Cardiac muscle cell (in vitro differentiated cells and primary cell): Measurements from ENCODE around the gene FXYD1. TPM values are rescaled to one million over a fixed set of nuclear protein-coding genes. Genes with fewer than 3 reads are reported as not detected.

Source experiments
- DNase-seq, 2 donors: peaks; one replicate each; pipeline versions ENCODE4 v3.0.0 to v3.0.0-alpha.2; 2010 to 2017; ENCODE audit warnings: low read depth in 1 of 2, low spot score in 1 of 2
- H3K27ac ChIP-seq: fragments of 200-600 bp; sonication (generic); 2 replicates; pipeline ENCODE4 v1.5.1; 2016
- H3K27me3 ChIP-seq: fragments of 200-600 bp; sonication (generic); 2 replicates; pipeline ENCODE4 v1.6.0; 2016; ENCODE audit warnings: control low read depth
- H3K36me3 ChIP-seq: fragments of 200-600 bp; sonication (generic); 2 replicates; pipeline ENCODE4 v1.5.1; 2016; ENCODE audit warnings: control low read depth
- H3K4me1 ChIP-seq: fragments of 200-600 bp; sonication (generic); 2 replicates; pipeline ENCODE4 v1.8.1; 2017; ENCODE audit warnings: low read depth, mild to moderate bottlenecking, mixed run types
- H3K4me3 ChIP-seq: fragments of 200-600 bp; sonication (generic); 2 replicates; pipeline ENCODE4 v1.5.1; 2016; ENCODE audit warnings: mild to moderate bottlenecking
- H3K9me3 ChIP-seq: fragments of 200-600 bp; sonication (generic); 2 replicates; pipeline ENCODE4 v1.5.1; 2017; ENCODE audit warnings: low read depth, mild to moderate bottlenecking, control low read depth
- CTCF ChIP-seq: IDR thresholded peaks from 2 replicates; pipeline ENCODE4 v1.5.1; 2012; ENCODE audit warnings: low read depth, mild to moderate bottlenecking, low read length
- polyA plus RNA-seq: library from polyadenylated mRNA; unstranded; fragments of >200 nt; fragmentation: Nextera tagmentation; extraction: Ambion mirVana; gene quantifications from 2 replicates; pipeline ENCODE4 v1.2.1, GENCODE V29; 2016
- total RNA-seq: library from RNA; depleted of rRNA; stranded (reverse); fragments of >200 nt; gene quantifications from 2 replicates; pipeline ENCODE4 v1.2.3, GENCODE V29; 2016

Gene FXYD1
- total and polyA plus RNA-seq, 2 experiments from 2014 or later = 154 to 314 TPM

- no peak for DNase-seq
- H3K9me3 ChIP-seq = no peaks in the 10 kb centered on the region
- H3K36me3 ChIP-seq = no peaks in the 10 kb centered on the region
- no peak for TF ChIP-seq CTCF
- no peaks in the 10 kb centered on the region for H3K27me3 ChIP-seq
- H3K27ac ChIP-seq = no peak overlapping the region
- no peak overlapping the region for H3K4me3 ChIP-seq
- H3K4me1 ChIP-seq = no peaks in the 10 kb centered on the region
Observed at GRCh38 chr19:35093941-35094647, 44.5 kb upstream of the FXYD1 start.

DNA sequence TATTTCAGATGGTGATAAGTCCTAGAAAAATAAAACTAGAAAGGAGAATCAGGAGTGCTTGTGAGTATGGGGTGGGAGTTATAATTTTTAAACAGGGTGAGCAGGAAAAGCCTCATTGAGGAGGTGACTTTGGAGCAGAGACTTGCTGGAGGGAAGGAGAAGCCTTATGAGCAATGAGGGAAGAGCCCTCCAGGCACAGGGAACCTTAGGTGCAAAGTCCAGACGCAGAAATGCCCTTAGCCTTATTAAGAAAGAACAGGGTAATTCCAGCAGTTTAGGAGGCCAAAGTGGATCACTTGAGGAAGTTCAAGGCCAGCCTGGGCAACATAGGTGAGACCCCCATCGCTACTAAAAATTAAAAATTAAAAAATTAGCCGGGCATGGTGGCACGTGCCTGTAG is 44.0 kb upstream of the FXYD1 start:
- no peak for DNase-seq
- Histone ChIP-seq H3K4me3 (no peak overlapping the region), H3K27ac (no peak overlapping the region), H3K36me3 (no peaks in the 10 kb centered on the region), H3K4me1 (no peaks in the 10 kb centered on the region), H3K9me3 (no peaks in the 10 kb centered on the region), H3K27me3 (no peaks in the 10 kb centered on the region)
- no peak for TF ChIP-seq CTCF

GRCh38 chr19:35095667-35096368 is 42.8 kb upstream of the FXYD1 start:
- no peak for DNase-seq
- no peak overlapping the region for H3K4me3 ChIP-seq
- H3K9me3 ChIP-seq = no peaks in the 10 kb centered on the region
- no peaks in the 10 kb centered on the region for H3K27me3 ChIP-seq
- H3K36me3 ChIP-seq = no peaks in the 10 kb centered on the region
- H3K27ac ChIP-seq = no peak overlapping the region
- no peaks in the 10 kb centered on the region for H3K4me1 ChIP-seq
- no peak for TF ChIP-seq CTCF

DNA sequence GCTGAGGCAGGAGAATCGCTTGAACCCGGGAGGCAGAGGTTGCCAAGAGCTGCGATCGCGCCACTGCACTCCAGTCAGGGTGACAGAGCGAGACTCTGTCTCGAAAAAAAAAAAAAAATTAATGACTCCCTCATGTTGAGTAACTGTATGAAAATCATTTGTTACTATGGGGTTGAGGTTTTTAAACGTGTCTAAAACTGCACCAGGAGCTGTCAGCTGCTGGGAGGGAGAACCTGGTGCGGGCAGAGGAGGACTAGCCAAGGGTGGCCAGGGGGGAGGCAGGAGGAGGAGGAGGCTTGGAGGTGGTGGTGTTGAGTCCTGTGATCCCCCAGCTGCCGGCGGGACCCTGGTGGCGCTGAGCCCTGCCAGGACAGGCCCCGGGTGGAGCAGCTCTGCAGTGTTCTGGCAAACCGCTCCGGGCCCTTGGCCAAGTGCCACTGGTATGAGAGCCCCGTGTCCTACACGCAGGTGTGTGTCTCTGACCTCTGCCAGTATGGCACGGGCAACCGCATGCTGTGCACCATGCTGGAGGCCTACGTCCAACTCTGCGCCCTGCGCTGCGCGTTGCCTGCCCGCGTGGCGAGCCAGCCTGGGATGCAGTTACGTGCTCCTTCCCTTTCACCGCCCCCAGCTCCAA is 40.1 kb upstream of the FXYD1 start:
- Histone ChIP-seq H3K9me3 (no peaks in the 10 kb centered on the region), H3K4me3 (no peak overlapping the region), H3K27ac (no peak overlapping the region), H3K4me1 (no peaks in the 10 kb centered on the region), H3K27me3 (no peaks in the 10 kb centered on the region), H3K36me3 (no peaks in the 10 kb centered on the region)
- TF ChIP-seq CTCF = no peak
- DNase-seq = no peak

GRCh38 chr19:35099155-35099896 is 39.3 kb upstream of the FXYD1 start:
- no peak for TF ChIP-seq CTCF
- no peaks in the 10 kb centered on the region for H3K4me1 ChIP-seq
- H3K36me3 ChIP-seq = no peaks in the 10 kb centered on the region
- H3K27ac ChIP-seq = no peak overlapping the region
- no peak for DNase-seq
- H3K4me3 ChIP-seq = no peak overlapping the region
- no peaks in the 10 kb centered on the region for H3K9me3 ChIP-seq
- no peaks in the 10 kb centered on the region for H3K27me3 ChIP-seq
